ENCODE results near the gene ALPI. TPM values are rescaled to one million over a fixed set of nuclear protein-coding genes. Genes with fewer than 3 reads are reported as not detected.

The ALPI gene
- total and polyA plus RNA-seq, 12 donors = not detected

DNA sequence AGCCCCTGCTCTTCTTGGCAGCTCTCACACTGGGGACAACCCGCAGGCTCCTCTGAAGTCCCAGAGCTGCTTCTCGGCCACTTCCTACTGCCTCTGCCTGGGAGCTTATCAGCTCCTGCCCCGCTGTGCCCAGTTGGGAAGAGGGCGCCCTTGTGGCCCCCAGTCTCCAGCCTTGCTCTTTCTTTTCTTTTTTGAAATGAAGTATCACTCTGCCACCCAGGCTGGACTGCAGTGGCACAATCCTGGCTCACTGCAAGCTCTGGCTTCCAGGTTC, 20.6 kb upstream of the ALPI start:
- no peak for DNase-seq
- Histone ChIP-seq H3K4me3 (no peak overlapping the region), H3K4me1 (replicated peaks in 1 of 2) (no peaks in the 10 kb centered on the region), H3K27ac (no peak overlapping the region), H3K27me3 (no peaks in the 10 kb centered on the region), H3K9me3 (replicated peaks in 1 of 3) (no peaks in the 10 kb centered on the region), H3K36me3 (replicated peaks in 1 of 2) (no peaks in the 10 kb centered on the region)
- TF ChIP-seq, protein P1, sequence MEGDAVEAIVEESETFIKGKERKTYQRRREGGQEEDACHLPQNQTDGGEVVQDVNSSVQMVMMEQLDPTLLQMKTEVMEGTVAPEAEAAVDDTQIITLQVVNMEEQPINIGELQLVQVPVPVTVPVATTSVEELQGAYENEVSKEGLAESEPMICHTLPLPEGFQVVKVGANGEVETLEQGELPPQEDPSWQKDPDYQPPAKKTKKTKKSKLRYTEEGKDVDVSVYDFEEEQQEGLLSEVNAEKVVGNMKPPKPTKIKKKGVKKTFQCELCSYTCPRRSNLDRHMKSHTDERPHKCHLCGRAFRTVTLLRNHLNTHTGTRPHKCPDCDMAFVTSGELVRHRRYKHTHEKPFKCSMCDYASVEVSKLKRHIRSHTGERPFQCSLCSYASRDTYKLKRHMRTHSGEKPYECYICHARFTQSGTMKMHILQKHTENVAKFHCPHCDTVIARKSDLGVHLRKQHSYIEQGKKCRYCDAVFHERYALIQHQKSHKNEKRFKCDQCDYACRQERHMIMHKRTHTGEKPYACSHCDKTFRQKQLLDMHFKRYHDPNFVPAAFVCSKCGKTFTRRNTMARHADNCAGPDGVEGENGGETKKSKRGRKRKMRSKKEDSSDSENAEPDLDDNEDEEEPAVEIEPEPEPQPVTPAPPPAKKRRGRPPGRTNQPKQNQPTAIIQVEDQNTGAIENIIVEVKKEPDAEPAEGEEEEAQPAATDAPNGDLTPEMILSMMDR (IDR thresholded peaks at IDR 0.05) = no peak
- TF ChIP-seq POLR2A (IDR thresholded peaks at IDR 0.05) = no peak
- intact Hi-C loops (cut with DNase I) = loop anchor here in 1 of 2 donors (5.0 kb wide), 1 partner anchor 533 kb away; no protein-coding TSS in a partner anchor
- 85 to 91% (median 90%) methylated on average over 4 of the region's 4 CpGs for WGBS, 4 donors

DNA sequence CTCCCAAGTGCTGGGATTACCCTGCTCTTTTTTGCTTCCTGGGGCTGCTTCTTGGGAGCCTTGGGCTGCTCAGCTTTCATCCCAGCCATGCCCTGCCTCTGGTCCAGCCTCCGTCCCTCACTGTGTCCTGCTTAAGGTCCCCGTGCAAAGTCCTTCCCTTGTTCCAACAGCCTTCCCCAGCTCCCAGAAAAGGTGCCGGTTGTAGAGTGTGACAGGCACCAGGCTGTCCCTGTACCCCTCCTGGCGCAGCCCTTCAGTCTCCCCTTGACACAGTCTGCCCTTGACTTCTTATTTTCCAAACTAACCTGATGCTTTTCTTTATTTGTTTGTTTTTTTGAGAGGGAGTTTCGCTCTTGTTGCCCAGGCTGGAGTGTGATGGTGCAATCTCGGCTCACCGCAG, 20.1 kb upstream of the ALPI start:
- no peaks in the 10 kb centered on the region for H3K27me3 ChIP-seq
- TF ChIP-seq, protein P1 (IDR thresholded peaks at IDR 0.05) = no peak
- no peak for TF ChIP-seq POLR2A (IDR thresholded peaks at IDR 0.05)
- intact Hi-C loops (cut with DNase I) = loop anchor here in 1 of 2 donors (5.0 kb wide), 1 partner anchor 534 kb away; no protein-coding TSS in a partner anchor
- no peak overlapping the region for H3K27ac ChIP-seq
- DNase-seq = peak in 1 of 7 donors; percentile 4
- no peak overlapping the region for H3K4me3 ChIP-seq
- H3K9me3 ChIP-seq (replicated peaks in 1 of 3) = no peaks in the 10 kb centered on the region
- WGBS, 4 donors = 89 to 93% (median 91%) methylated on average over 7 of the region's 7 CpGs
- no peaks in the 10 kb centered on the region for H3K4me1 ChIP-seq (replicated peaks in 1 of 2)
- H3K36me3 ChIP-seq (replicated peaks in 1 of 2) = no peaks in the 10 kb centered on the region

DNA sequence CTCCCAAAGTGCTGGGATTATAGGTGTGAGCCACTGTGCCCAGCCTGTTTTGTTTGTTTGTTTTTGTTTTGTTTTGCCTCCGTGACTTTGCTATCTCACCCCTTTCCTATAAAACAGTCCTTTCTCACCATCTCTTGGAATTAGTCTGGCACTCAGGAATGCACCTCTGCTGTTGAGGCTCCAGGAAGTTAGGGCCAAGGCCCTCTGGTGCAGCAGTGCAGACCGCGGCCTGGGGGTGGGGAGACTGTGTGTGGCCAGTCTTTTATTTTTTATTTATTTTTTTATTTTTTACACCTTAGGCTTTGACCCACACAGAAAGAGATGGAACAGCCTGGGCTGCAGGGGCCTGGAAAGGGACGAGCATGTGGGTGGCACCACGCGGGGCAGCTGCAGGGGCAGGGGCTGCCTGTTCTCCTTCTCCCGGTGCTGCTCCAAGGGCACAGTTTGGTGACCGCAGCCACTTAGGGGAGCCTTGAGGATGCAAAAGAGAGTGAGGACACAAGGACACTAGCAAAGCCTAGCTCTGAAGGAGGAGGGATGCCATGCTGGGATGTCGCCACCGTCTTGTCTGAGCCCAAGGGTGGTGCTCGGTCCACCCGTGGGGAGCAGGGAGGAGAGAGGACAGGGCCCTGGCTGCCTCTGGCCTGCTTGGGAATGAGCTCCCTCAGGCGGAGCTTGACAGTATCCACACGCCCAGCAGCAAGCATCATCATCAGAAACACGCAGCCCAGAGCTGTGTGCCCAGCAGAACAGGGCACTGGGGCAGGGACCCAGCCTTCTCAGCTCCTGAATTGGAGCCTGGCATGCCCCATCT, 19.4 kb upstream of the ALPI start:
- Histone ChIP-seq H3K27ac (no peak overlapping the region), H3K4me3 (no peak overlapping the region), H3K27me3 (no peaks in the 10 kb centered on the region), H3K4me1 (replicated peaks in 1 of 2) (no peaks in the 10 kb centered on the region), H3K9me3 (replicated peaks in 1 of 3) (no peaks in the 10 kb centered on the region), H3K36me3 (replicated peaks in 1 of 2) (no peaks in the 10 kb centered on the region)
- DNase-seq = peak in 1 of 7 donors; percentile 7
- 81 to 90% (median 88%) methylated on average over 13 to 15 of the region's 15 CpGs for WGBS, 4 donors
- intact Hi-C loops (cut with DNase I) = loop anchor here in 1 of 2 donors (5.0 kb wide), 1 partner anchor 534 kb away; no protein-coding TSS in a partner anchor
- no peak for TF ChIP-seq POLR2A (IDR thresholded peaks at IDR 0.05)
- TF ChIP-seq, protein P1 (IDR thresholded peaks at IDR 0.05) = no peak

DNA sequence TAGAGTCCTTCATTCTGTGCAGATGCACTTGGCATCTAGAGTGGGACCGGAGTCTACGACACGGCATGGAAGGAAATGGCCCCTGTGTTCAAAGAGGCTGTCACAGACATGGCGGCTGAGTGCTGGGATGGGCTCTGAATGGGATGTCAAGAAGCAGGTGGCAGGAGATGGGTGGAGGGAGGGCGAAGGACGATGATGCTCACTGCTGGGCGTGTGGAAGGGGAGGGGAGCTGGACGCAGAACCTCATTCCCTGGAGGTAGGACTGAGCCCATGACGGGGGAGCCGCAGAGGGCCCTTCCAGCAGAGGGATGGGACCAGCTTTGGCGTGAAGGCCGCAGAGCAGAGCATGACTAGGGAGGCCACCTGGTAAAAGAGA, 18.8 kb upstream of the ALPI start:
- Histone ChIP-seq H3K27me3 (no peaks in the 10 kb centered on the region), H3K9me3 (replicated peaks in 1 of 3) (no peaks in the 10 kb centered on the region), H3K36me3 (replicated peaks in 1 of 2) (no peaks in the 10 kb centered on the region), H3K4me3 (no peak overlapping the region), H3K27ac (no peak overlapping the region), H3K4me1 (replicated peaks in 1 of 2) (no peaks in the 10 kb centered on the region)
- DNase-seq = peak in 1 of 7 donors; percentile 12
- intact Hi-C loops (cut with DNase I) = loop anchor here in 1 of 2 donors (5.0 kb wide), 1 partner anchor 535 kb away; no protein-coding TSS in a partner anchor
- TF ChIP-seq POLR2A (IDR thresholded peaks at IDR 0.05) = no peak
- 88 to 95% (median 91%) methylated on average over 12 of the region's 12 CpGs for WGBS, 4 donors
